K562 (cell line): ENCODE measurements around the gene AKAP14. TPM values are rescaled to one million over a fixed set of nuclear protein-coding genes. Genes with fewer than 3 reads are reported as not detected.

Experiments used
- CBX1 ChIP-seq: sonication (generic); IDR thresholded peaks from 2 replicates; pipeline ENCODE4 v1.6.1; 2016; ENCODE audit warnings: antibody characterized with exemption, low read depth, mild to moderate bottlenecking
- L3MBTL2 ChIP-seq: fragments of 450-650 bp; IDR thresholded peaks from 2 replicates; pipeline ENCODE4 v1.6.1; 2016; ENCODE audit warnings: mild to moderate bottlenecking, moderate library complexity
- MNT ChIP-seq, 2 experiments: fragments of 450-650 bp; conservative IDR thresholded peaks; 2 replicates each; pipeline ENCODE4 v1.6.1; 2017; ENCODE audit warnings: mild to moderate bottlenecking in 2 of 2, moderate library complexity in 2 of 2
- NRF1 ChIP-seq, 2 experiments: fragments of 450-650 bp; IDR thresholded peaks in 1 of 2; conservative IDR thresholded peaks in 1 of 2; 2 replicates each; pipeline ENCODE4 v1.6.1; 2014; ENCODE audit warnings: mild to moderate bottlenecking in 2 of 2
- PREB ChIP-seq: sonication (generic); formaldehyde crosslinking; IDR thresholded peaks from 2 replicates; pipeline ENCODE4 v1.8.1; 2023; ENCODE audit warnings: mild to moderate bottlenecking, missing genetic modification reagents
- PRMT5 ChIP-seq: sonication (generic); formaldehyde crosslinking; IDR thresholded peaks from 2 replicates; pipeline ENCODE4 v1.5.0; 2020; ENCODE audit warnings: missing genetic modification reagents
- RBBP5 ChIP-seq: fragments of 200-600 bp; sonication (generic); IDR thresholded peaks from 2 replicates; pipeline ENCODE4 v1.6.1; 2012; ENCODE audit warnings: borderline replicate concordance, mild to moderate bottlenecking, low read length, control low read depth, inconsistent platforms; ENCODE audit not compliant: insufficient read depth, poor library complexity, severe bottlenecking
- RBM25 ChIP-seq: fragments of 200-400 bp; formaldehyde crosslinking; IDR thresholded peaks from 2 replicates; pipeline ENCODE4 v1.6.1; 2018; ENCODE audit warnings: low read length, low read depth, moderate library complexity; ENCODE audit not compliant: severe bottlenecking
- SNIP1 ChIP-seq: fragments of 450-650 bp; IDR thresholded peaks from 2 replicates; pipeline ENCODE4 v1.7.1; 2017; ENCODE audit warnings: low read depth, mild to moderate bottlenecking
- TFAP4 ChIP-seq: sonication (generic); formaldehyde crosslinking; IDR thresholded peaks from 2 replicates; pipeline ENCODE4 v1.8.0; 2022; ENCODE audit warnings: missing genetic modification reagents, mild to moderate bottlenecking, moderate library complexity, borderline replicate concordance
- ZC3H11A ChIP-seq: IDR thresholded peaks from 2 replicates; pipeline ENCODE4 v1.6.1; 2012; ENCODE audit warnings: low read depth, low read length, improper control_type of control experiment
- ZNF175 ChIP-seq: fragments of 200-800 bp; sonication (Bioruptor generic); IDR thresholded peaks from 2 replicates; pipeline ENCODE4 v1.6.1; 2016; ENCODE audit warnings: low read depth, mild to moderate bottlenecking, missing genetic modification characterization, missing compliant biosample characterization
- ZNF232 ChIP-seq: sonication (generic); formaldehyde crosslinking; IDR thresholded peaks from 2 replicates; pipeline ENCODE4 v1.8.0; 2022; ENCODE audit warnings: mild to moderate bottlenecking, missing genetic modification reagents
- ZNF24 ChIP-seq: fragments of 450-650 bp; IDR thresholded peaks from 2 replicates; pipeline ENCODE4 v1.6.1; 2016
- polyA plus RNA-seq, 8 experiments: library from polyadenylated mRNA; depleted of rRNA in 4 of 8; stranded (reverse) in 5 of 8; unstranded in 3 of 8; fragments of >200 nt; fragmentation: Nextera tagmentation in 2 of 8; fragmentation: Illumina TruSeq in 1 of 8; extraction: Ambion mirVana in 2 of 8; extraction: Trizol in 1 of 8; gene quantifications; 2 replicates each; pipeline versions ENCODE4 v1.2.1 to v1.2.3, GENCODE V29; 2011 to 2014; ENCODE audit warnings: inconsistent platforms in 1 of 8, missing spikeins in 1 of 8
- total RNA-seq, 7 experiments: library from RNA; depleted of rRNA in 6 of 7; stranded (reverse); fragments of >200 nt in 6 of 7; fragmentation: Illumina TruSeq in 2 of 7; extraction: Trizol in 2 of 7; gene quantifications; 2 replicates each; pipeline versions ENCODE4 v1.2.1 to v1.2.3, GENCODE V29; 2011 to 2021; ENCODE audit warnings: low replicate concordance in 1 of 7
- TF ChIP-seq, protein P1 (sequence below): IDR thresholded peaks from 2 replicates; pipeline ENCODE4 v1.6.1; 2012; ENCODE audit warnings: low read depth, low read length, improper control_type of control experiment, borderline replicate concordance
- TF ChIP-seq, protein P2 (sequence below), 3 experiments: IDR thresholded peaks in 2 of 3; conservative IDR thresholded peaks in 1 of 3; 2 replicates each; pipeline ENCODE4 v1.5.1; 2011 to 2012; ENCODE audit warnings: low read length in 3 of 3, mild to moderate bottlenecking in 3 of 3, control low read depth in 2 of 3, improper control_type of control experiment in 1 of 3, inconsistent platforms in 1 of 3, low read depth in 1 of 3, mixed read lengths in 1 of 3, moderate library complexity in 1 of 3; ENCODE audit not compliant: insufficient read depth in 2 of 3

AKAP14 gene
- total and polyA plus RNA-seq, 9 of the 15 experiments (the other 6 are each of a cell fraction or from before 2014, with no cell fraction given), result not detected

GRCh38 chrX:119943185-119943988 is 47.7 kb downstream of the AKAP14 start, which contains the start of gene NKAP (continued):
- TF ChIP-seq ZNF175 (CRISPR knock-in tag) (0 out of 2 replicates have a peak, but pooled peaks have one; percentile 58), RBBP5 (peak; percentile 88), PREB (CRISPR knock-in tag) (peak; percentile 68; the same call in 1 of the 2 replicates), L3MBTL2 (peak; percentile 56), CBX1 (peak; percentile 13; the same call in 1 of the 2 replicates), ZNF24 (peak; percentile 10; the same call in 1 of the 2 replicates), ZNF232 (CRISPR knock-in tag) (no peak), MNT (conservative IDR thresholded peaks at IDR 0.05) (peak; percentile 67 to 85), NRF1 (conservative IDR thresholded peaks at IDR 0.05 in 1 of 2, IDR thresholded peaks at IDR 0.05 in 1 of 2) (peak; percentile 25 to 40; a peak in 2 of 4 replicates), ZC3H11A (peak; percentile 86; the same call in 1 of the 2 replicates), TFAP4 (CRISPR knock-in tag) (peak; percentile 94), PRMT5 (no peak), SNIP1 (no peak), RBM25 (peak; percentile 27)
- TF ChIP-seq, protein P1, sequence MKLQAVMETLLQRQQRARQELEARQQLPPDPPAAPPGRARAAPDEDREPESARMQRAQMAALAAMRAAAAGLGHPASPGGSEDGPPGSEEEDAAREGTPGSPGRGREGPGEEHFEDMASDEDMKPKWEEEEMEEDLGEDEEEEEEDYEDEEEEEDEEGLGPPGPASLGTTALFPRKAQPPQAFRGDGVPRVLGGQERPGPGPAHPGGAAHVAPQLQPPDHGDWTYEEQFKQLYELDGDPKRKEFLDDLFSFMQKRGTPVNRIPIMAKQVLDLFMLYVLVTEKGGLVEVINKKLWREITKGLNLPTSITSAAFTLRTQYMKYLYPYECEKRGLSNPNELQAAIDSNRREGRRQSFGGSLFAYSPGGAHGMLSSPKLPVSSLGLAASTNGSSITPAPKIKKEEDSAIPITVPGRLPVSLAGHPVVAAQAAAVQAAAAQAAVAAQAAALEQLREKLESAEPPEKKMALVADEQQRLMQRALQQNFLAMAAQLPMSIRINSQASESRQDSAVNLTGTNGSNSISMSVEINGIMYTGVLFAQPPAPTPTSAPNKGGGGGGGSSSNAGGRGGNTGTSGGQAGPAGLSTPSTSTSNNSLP, result peak; percentile 63; the same call in 1 of the 2 replicates
- TF ChIP-seq, protein P2, sequence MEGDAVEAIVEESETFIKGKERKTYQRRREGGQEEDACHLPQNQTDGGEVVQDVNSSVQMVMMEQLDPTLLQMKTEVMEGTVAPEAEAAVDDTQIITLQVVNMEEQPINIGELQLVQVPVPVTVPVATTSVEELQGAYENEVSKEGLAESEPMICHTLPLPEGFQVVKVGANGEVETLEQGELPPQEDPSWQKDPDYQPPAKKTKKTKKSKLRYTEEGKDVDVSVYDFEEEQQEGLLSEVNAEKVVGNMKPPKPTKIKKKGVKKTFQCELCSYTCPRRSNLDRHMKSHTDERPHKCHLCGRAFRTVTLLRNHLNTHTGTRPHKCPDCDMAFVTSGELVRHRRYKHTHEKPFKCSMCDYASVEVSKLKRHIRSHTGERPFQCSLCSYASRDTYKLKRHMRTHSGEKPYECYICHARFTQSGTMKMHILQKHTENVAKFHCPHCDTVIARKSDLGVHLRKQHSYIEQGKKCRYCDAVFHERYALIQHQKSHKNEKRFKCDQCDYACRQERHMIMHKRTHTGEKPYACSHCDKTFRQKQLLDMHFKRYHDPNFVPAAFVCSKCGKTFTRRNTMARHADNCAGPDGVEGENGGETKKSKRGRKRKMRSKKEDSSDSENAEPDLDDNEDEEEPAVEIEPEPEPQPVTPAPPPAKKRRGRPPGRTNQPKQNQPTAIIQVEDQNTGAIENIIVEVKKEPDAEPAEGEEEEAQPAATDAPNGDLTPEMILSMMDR (IDR thresholded peaks at IDR 0.05 in 2 of 3, conservative IDR thresholded peaks at IDR 0.05 in 1 of 3; ENCODE audit: insufficient read depth in 2 of 3, low read depth in 1 of 3, low read length in 3 of 3), result 0 out of 6 replicates have a peak, but pooled peaks of 2 of the 3 experiments have one; percentile 10 to 19
